GM18867 (cell line): ENCODE data around the gene MATCAP1.

ENCODE experiments used
- ATAC-seq: cut with Tn5 transposase; IDR thresholded peaks from one replicate; pipeline ENCODE4 v1.9.1; 2021; ENCODE audit warnings: mild to moderate bottlenecking, moderate library complexity; ENCODE audit not compliant: unreplicated experiment

MATCAP1 gene

GRCh38 chr16:67208154-67208896, 24.6 kb upstream of the MATCAP1 start:
- ATAC-seq, result no peak

GRCh38 chr16:67207249-67208091, 23.7 kb upstream of the MATCAP1 start:
- ATAC-seq, result no peak

DNA sequence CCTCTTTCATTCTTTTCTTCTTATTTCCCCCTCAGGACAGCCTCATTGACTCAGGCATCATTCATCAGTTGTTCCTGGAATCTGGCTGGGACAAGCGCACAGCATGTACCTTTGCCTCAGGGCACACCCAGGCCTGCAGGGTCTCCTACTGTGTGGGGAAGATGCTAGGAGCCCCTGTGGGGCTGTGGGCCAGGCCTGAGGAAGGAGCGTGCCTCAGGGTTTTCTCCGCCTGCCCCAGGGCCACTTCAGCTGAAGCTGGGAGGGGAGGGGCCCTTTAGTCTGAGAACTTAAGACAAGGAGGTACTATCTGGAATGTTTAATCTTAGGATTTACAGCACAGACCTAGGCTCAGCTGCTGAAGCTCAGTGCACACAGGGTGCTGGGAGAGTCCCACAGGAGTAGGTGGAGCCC, 23.1 kb upstream of the MATCAP1 start:
- ATAC-seq, result no peak

DNA sequence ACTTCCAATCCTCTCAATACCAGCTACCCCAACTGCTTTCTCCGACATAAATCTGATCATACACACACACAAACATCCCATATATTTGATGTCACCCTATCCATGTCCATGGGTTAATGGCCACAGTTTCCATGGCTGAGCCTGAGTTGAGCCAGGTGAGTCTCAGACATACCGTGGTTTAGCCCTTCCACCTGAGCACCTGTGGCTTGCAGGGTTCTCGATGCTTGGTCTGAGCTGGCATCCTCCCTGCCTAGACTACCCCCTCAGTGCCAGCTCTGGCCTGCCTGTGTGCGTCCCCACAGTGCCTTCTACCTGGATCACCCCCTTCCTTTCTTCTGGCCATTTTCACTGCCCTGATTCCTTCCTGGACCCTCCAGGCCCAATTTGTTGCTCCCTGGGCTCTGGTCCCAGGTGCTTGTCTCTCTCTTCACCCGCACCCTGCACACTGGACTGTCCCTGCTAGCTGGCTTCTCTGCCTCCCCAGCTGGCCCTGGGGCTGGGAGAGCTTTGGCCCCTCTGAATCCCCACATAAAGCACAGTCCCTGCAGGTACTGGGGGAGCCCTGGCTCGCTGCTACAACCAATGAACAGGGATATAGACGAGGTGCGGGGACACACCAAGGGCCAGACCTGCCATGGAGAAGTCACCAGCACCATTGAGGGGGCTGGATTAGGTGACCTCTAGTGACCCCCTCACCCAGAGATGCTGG, 22.5 kb upstream of the MATCAP1 start:
- no peak for ATAC-seq

DNA sequence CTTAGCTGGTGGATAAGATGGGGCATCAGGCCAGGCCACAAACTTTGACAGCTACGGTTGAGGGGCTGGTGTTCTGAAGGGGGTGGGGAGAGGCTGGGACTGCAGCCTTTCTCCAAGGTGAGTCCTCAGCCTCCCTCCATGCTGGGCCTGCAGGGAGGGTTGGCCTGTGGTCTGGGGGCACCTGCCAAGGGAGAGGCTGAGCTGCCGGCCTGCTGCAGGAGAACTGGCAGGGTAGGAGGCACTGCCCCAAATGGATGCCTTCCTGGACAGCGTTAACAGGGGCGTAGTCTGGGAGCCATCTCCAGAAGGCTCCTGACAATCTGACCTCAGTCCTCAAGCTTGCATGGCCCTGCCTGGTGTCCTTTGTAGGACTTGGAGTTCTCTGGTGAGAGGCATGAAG, 20.3 kb upstream of the MATCAP1 start:
- no peak for ATAC-seq

DNA sequence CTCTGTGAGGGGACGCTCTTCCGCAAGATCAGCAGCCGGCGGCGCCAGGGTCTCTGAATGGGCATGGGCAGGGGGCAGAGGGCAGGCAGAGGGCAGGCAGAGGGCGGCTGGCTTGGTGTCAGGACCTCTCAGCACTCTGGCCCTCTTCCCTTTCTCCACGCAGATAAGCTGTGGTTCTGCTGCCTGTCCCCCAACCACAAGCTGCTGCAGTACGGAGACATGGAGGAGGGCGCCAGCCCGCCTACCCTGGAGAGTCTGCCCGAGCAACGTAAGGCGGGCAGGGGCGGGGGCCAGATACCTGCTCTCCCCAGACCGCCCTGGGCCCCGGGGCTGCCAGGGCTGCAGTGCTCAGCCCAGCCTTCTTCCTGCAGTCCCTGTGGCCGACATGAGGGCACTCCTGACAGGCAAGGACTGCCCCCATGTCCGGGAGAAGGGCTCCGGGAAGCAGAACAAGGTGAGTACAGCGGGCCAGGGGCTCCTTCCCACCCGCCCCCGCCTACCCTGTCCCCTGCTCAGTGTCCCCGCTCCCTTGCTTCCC, 19.3 kb upstream of the MATCAP1 start:
- no peak for ATAC-seq

DNA sequence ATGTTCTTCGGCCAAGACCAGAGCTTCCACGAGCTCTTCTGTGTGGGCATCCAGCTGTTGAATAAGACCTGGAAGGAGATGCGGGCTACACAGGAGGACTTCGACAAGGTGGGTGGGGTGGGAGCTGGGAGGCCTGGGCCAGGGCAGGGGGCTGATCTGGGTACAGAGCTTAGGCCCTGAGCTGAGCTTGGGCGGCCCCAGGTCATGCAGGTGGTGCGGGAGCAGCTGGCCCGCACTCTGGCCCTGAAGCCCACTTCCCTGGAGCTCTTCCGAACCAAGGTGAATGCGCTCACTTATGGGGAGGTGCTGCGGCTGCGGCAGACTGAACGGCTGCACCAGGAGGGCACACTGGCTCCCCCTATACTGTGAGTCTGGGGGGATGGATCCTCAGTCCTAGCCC, 18.7 kb upstream of the MATCAP1 start:
- ATAC-seq, result no peak

GRCh38 chr16:67201411-67202345, 17.9 kb upstream of the MATCAP1 start:
- ATAC-seq, result no peak

DNA sequence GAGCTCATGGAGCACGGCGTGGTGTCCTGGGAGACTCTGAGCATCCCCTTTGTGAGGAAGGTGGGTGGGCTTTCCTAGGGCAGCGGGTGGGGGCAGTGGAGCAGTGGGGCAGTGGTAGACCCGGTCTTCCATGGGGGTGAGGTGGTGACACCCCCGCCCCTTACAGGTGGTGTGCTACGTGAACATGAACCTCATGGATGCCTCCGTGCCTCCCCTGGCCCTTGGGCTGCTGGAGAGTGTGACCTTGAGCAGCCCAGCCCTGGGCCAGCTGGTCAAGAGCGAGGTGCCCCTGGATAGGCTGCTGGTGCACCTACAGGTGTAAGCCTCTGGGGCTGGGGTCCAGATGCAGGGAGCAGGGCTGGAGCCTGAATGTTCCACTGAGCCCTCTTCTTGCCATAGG, 16.7 kb upstream of the MATCAP1 start:
- no peak for ATAC-seq

DNA sequence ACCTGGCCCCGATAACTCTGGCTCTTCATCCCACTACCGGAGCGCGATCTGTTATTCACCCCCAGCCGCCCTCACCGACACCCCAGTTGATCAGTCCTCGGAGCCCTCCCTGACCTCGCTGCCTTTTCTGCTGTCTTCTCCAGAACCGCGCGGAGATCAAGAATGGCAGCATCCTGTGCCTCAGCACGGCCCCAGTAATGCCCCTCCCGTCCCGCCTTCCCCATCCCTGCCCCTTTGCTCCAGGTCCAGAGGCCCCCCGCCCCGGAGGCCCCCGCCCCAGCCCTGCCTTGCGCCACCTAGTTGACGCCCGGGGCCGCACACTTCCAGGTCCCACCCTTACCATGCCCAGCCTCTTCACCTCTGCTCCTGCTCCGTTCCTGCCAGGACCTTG, 16.0 kb upstream of the MATCAP1 start:
- ATAC-seq, result no peak

DNA sequence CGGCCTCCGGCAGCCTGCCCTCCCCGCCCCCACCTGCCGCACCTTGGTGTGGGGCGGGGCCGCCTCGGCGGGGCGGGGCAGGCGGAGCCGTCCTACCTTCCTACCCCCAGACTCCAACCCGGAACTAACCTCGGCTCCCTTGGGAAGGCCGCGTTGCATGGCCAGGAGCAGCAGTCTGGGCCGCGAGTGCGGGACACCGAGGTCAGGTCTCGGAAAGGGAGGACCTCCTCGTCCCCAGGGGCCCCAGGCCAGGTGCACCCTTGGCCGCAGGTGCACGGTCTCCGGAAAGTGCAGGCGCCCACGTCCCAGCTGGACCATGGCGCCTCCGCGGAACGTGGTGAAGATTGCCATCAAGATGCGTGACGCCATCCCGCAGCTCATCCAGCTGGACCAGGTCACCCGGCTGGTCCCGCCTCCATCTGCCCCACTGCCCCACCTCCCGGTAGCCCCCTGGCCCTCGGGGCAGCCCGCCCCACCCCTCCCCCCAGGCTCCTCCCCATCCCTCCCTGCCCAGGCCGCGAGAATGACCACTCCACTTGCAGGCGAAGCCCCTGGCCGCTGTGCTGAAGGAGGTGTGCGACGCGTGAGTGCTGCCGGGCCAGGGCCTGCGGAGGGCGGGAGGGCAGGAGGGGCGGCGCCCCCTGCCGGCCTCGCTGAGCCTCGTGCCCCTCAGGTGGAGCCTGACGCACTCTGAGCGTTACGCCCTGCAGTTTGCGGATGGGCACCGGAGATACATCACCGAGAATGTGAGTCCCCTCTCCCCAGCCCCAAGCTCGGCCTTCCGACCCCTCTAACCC, 15.4 kb upstream of the MATCAP1 start, which contains the start of gene ELMO3:
Gene ELMO3 (plus strand): TSS at position 121 of the 797 bp plus-strand sequence. CDS start 196 bp downstream, at position 317.
- ATAC-seq, result no peak

DNA sequence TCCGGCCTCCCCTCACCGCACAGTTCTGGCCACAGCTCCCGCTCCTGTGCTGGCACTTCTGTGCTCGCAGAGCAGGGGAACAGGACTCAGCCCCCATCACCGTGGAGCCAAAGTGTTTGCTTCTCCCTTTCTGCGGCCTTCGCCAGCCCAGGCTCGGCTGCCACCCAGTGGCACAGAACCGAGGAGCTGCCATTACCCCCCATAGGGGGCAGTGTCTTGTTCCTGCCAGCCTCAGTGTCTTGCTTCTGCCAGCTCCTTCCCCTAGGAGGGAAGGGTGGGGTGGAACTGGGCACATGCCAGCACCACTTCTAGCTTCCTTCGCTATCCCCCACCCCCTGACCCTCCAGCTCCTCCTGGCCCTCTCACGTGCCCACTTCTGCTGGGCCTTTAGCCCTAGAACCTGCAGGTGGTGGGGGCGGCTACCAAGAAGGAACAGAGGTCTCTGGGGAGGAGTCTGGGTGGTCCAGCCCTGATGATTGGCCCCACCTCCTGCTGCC, 14.5 kb upstream of the MATCAP1 start:
- no peak for ATAC-seq

DNA sequence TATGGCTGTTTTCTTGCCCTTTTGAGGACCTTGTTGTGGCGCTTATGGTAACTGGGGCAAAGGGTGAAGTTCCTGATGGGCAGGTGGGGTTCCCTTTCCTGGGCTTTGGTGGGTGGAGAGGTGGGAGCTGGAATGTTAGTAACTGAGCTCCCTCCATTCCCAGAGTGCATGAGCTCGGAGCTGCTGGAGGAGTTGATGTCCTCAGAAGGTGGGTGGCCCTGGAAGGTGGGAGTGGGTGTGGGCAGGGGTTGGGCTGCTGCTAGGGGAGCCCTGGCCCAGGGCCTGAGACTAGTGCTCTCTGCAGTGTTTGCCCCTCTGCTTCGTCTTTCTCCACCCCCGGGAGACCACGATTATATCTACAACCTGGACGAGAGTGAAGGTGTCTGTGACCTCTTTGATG, 13.9 kb upstream of the MATCAP1 start:
- ATAC-seq, result no peak

DNA sequence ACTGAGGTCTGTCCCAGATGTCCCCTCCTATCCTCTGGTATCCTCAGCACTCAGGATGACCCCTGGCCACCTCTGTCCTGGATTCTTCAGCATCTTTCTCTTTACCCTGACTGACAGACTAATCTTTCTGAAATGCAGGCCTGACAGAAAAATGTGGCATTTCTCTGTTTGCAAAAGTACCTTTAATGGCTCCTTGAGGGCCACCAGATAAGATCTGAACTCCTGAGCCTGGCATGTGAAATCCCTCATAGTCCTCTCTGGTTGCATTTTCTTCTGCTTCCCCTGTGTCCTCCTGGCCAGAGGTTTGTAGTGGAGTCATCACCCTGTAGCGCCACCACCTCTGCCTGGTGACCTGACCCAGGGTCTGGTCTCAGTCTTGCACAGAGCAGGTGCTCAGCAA, 13.1 kb upstream of the MATCAP1 start:
- ATAC-seq, result no peak

- ATAC-seq, result no peak
Observed at GRCh38 chr16:67195676-67196075, 11.9 kb upstream of the MATCAP1 start.

GRCh38 chr16:67194260-67194659, 10.5 kb upstream of the MATCAP1 start:
- ATAC-seq, result no peak

DNA sequence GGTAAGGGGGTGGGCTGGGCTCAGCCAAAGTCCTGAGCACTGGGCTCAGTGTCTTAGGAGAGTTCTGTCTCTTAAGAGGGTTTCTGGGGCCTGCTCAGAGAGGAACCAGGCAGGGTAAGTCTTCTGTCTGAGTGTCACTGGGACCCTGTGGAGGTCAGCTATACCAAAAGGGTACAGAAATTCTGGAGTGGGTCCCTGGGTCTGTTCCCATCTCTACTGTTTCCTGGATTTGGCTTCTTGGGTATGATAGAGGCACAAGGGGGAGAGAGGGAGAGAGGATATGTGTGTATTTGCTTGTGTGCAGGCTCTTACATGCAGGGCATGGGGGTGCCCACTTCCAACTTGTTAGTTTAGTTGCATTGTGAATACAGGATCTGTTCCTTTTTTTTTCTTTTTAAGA, 9.8 kb upstream of the MATCAP1 start:
- ATAC-seq, result no peak

GRCh38 chr16:67192781-67193361, 9.1 kb upstream of the MATCAP1 start:
- no peak for ATAC-seq
